ENCODE measurements around the gene GRK7. TPM values are rescaled to one million over a fixed set of nuclear protein-coding genes. Genes with fewer than 3 reads are reported as not detected.
A peak's percentile ranks its signal among the peaks of the same experiment; 100 is the strongest.

GRK7 gene
- total RNA-seq, 1 donor from 2014 or later = not detected

DNA sequence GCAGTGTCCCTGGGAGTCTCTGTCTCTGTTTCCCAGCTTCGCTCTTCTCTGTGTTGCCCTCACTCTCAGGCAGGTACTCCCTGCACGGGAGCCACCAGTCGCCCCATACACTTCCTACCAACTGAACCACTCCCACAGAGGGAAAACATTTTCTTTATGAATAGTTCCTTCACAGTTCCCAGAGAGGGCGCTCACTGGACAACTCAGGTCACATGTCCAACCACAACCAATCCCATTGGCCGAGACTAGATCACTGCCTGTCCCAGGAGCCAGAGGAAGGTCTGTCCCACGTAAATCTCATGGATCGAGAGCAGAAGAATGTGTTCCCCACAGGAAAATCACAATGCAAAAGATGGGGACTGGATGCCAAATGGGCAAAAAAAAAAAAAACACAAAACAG is 26.1 kb downstream of the GRK7 start:
- H3K27me3 Mint-ChIP-seq (ENCODE audit: insufficient read depth) = no peaks in the 10 kb centered on the region
- H3K4me1 Mint-ChIP-seq (ENCODE audit: low read depth) = peaks cover 4% of the 10 kb centered on the region
- H3K36me3 Mint-ChIP-seq (ENCODE audit: low read depth) = no peaks in the 10 kb centered on the region
- no peak overlapping the region for H3K4me3 Mint-ChIP-seq
- intact Hi-C loops (cut with micrococcal nuclease) = no loop called here
- H3K27ac Mint-ChIP-seq = no peak overlapping the region
- no peaks in the 10 kb centered on the region for H3K9me3 Mint-ChIP-seq
- no peak for DNase-seq (ENCODE audit: low spot score)

DNA sequence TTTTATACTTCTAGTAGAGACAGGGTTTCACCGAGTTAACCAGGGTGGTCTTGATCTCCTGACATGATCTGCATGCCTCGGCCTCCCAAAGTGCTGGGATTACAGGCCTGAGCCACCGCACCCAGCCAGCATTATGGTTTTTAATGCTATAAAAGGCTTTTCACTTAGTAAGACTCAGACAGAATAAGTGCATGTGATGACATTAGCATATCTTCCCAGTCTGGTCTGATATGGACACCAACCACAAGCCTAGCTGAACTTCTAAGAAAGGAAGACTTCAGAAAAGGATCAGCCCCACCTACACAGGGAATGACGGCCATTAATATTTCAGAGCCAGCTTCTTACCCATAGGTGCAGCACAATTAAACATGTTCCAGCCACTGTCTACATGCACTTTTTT is 27.0 kb downstream of the GRK7 start:
- Mint-ChIP-seq H3K9me3 (no peaks in the 10 kb centered on the region), H3K36me3 (ENCODE audit: low read depth) (no peaks in the 10 kb centered on the region), H3K27ac (no peak overlapping the region), H3K27me3 (ENCODE audit: insufficient read depth) (no peaks in the 10 kb centered on the region), H3K4me1 (ENCODE audit: low read depth) (peaks cover 13% of the 10 kb centered on the region), H3K4me3 (no peak overlapping the region)
- intact Hi-C loops (cut with micrococcal nuclease) = loop anchor here (10.0 kb wide), 1 partner anchor 1215 kb away; the partner anchor contains the start of gene U2SURP
- no peak for DNase-seq (ENCODE audit: low spot score)

GRCh38 chr3:141792495-141792894 is 29.3 kb downstream of the GRK7 start:
- no peaks in the 10 kb centered on the region for H3K27me3 Mint-ChIP-seq (ENCODE audit: insufficient read depth)
- no peaks in the 10 kb centered on the region for H3K36me3 Mint-ChIP-seq (ENCODE audit: low read depth)
- peaks cover 35% of the 10 kb centered on the region for H3K4me1 Mint-ChIP-seq (ENCODE audit: low read depth)
- H3K9me3 Mint-ChIP-seq = no peaks in the 10 kb centered on the region
- no peak overlapping the region for H3K4me3 Mint-ChIP-seq
- no peak overlapping the region for H3K27ac Mint-ChIP-seq
- DNase-seq (ENCODE audit: low spot score) = no peak
- intact Hi-C loops (cut with micrococcal nuclease) = loop anchor here (10.0 kb wide), 1 partner anchor 1212 kb away; the partner anchor contains the start of gene U2SURP

GRCh38 chr3:141793476-141794260 is 30.5 kb downstream of the GRK7 start:
- no peaks in the 10 kb centered on the region for H3K9me3 Mint-ChIP-seq
- H3K27me3 Mint-ChIP-seq (ENCODE audit: insufficient read depth) = no peaks in the 10 kb centered on the region
- no peaks in the 10 kb centered on the region for H3K36me3 Mint-ChIP-seq (ENCODE audit: low read depth)
- H3K4me1 Mint-ChIP-seq (ENCODE audit: low read depth) = peaks cover 41% of the 10 kb centered on the region
- DNase-seq (ENCODE audit: low spot score) = no peak
- H3K27ac Mint-ChIP-seq = no peak overlapping the region
- intact Hi-C loops (cut with micrococcal nuclease) = loop anchor here (10.0 kb wide), 1 partner anchor 1211 kb away; the partner anchor contains the start of gene U2SURP
- H3K4me3 Mint-ChIP-seq = no peak overlapping the region

DNA sequence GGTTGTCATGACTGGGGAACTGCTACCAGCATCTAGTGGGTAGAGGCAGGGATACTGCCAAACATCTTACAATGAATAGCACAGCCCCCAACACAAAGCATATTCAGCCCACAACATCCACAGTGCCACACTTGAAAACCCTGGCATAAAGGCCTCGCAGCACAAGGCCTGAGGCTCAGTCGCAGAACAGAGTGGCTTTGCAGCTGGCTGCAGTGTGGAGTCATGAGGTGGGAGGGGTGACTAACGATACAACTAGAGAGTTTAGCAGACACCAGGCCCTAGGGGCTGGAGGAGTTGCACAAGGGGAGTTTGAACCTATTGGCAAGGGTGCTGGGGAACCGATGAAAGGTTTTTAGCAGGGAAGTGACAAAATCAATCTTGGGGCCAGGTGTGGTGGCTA is 32.1 kb downstream of the GRK7 start:
- Mint-ChIP-seq H3K4me3 (no peak overlapping the region), H3K27ac (peak overlapping the region; percentile 99), H3K9me3 (no peaks in the 10 kb centered on the region), H3K27me3 (ENCODE audit: insufficient read depth) (no peaks in the 10 kb centered on the region), H3K4me1 (ENCODE audit: low read depth) (peaks cover 47% of the 10 kb centered on the region), H3K36me3 (ENCODE audit: low read depth) (no peaks in the 10 kb centered on the region)
- DNase-seq (ENCODE audit: low spot score) = no peak
- intact Hi-C loops (cut with micrococcal nuclease) = loop anchor here (5.0 to 10.0 kb wide), 3 partner anchors 232 to 1210 kb away; partner anchors contain the start of gene U2SURP

GRCh38 chr3:141795741-141796080 is 32.5 kb downstream of the GRK7 start:
- intact Hi-C loops (cut with micrococcal nuclease) = loop anchor here (1.0 to 10.0 kb wide), 10 partner anchors 57 to 1209 kb away; partner anchors contain the start of genes ATP1B3, GK5, RASA2 and RNF7
- DNase-seq (ENCODE audit: low spot score) = no peak
- peaks cover 4% of the 10 kb centered on the region for H3K9me3 Mint-ChIP-seq
- peaks cover 47% of the 10 kb centered on the region for H3K4me1 Mint-ChIP-seq (ENCODE audit: low read depth)
- no peaks in the 10 kb centered on the region for H3K36me3 Mint-ChIP-seq (ENCODE audit: low read depth)
- H3K27ac Mint-ChIP-seq = peak overlapping the region; percentile 99
- no peak overlapping the region for H3K4me3 Mint-ChIP-seq
- H3K27me3 Mint-ChIP-seq (ENCODE audit: insufficient read depth) = peaks cover 3% of the 10 kb centered on the region

DNA sequence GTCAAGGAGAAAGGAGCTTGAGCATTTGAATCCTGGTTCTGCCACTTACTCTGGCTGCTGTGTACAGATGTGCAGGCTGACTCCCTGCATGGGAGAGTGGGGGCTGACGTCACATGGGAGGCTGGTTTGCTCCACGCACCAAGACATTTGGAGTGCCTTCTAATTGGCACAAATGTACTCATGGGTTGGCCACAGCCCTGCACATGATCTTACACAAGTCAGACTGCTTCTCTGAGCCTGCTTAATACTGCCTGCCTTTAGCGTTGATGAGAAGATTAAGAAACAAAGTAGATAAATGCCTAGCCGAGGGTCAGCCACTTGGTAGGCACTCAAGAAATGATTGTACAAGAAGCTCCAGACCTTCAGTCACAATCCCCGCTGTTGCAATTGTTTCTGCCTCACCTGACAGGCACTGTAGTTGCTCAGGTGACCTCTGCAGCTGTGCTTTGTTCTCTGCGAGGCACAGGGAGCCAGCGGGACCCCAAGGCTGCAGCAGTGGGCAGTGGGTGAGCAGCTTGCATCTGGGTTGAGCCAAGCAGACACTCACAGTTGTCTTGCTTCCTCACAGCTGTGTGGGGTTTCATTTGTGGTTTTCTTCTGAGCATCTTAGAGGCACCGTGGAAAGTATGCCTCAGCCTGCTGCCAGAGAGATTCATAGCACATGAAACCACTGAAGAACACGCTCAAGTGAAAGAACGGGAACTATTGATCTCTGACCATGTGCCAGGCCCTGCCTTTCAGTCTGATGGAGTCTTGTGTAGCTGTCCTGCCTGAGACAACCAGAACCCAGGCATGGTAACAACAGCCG is 33.1 kb downstream of the GRK7 start:
- Mint-ChIP-seq H3K36me3 (ENCODE audit: low read depth) (no peaks in the 10 kb centered on the region), H3K4me1 (ENCODE audit: low read depth) (peaks cover 47% of the 10 kb centered on the region), H3K27me3 (ENCODE audit: insufficient read depth) (peaks cover 3% of the 10 kb centered on the region)

GRCh38 chr3:141796889-141797781 is 33.9 kb downstream of the GRK7 start:
- Mint-ChIP-seq H3K9me3 (peaks cover 5% of the 10 kb centered on the region), H3K36me3 (ENCODE audit: low read depth) (no peaks in the 10 kb centered on the region), H3K4me3 (peak overlapping the region; percentile 79), H3K27me3 (ENCODE audit: insufficient read depth) (peaks cover 5% of the 10 kb centered on the region), H3K27ac (peak overlapping the region; percentile 99), H3K4me1 (ENCODE audit: low read depth) (peaks cover 47% of the 10 kb centered on the region)
- DNase-seq (ENCODE audit: low spot score) = peak; percentile 22
- intact Hi-C loops (cut with micrococcal nuclease) = loop anchor here (1.0 to 10.0 kb wide), 11 partner anchors 59 to 1208 kb away; partner anchors contain the start of genes ATP1B3, GK5, RASA2 and RNF7

More for the DNA sequence above, 33.1 kb downstream of the GRK7 start:
- DNase-seq (ENCODE audit: low spot score) = peak; percentile 74
- Mint-ChIP-seq H3K27ac (peak overlapping the region; percentile 99), H3K4me3 (peak overlapping the region; percentile 79), H3K9me3 (peaks cover 5% of the 10 kb centered on the region)
- intact Hi-C loops (cut with micrococcal nuclease) = loop anchor here (1.0 to 10.0 kb wide), 10 partner anchors 58 to 1209 kb away; partner anchors contain the start of genes ATP1B3, GK5, RASA2 and RNF7

DNA sequence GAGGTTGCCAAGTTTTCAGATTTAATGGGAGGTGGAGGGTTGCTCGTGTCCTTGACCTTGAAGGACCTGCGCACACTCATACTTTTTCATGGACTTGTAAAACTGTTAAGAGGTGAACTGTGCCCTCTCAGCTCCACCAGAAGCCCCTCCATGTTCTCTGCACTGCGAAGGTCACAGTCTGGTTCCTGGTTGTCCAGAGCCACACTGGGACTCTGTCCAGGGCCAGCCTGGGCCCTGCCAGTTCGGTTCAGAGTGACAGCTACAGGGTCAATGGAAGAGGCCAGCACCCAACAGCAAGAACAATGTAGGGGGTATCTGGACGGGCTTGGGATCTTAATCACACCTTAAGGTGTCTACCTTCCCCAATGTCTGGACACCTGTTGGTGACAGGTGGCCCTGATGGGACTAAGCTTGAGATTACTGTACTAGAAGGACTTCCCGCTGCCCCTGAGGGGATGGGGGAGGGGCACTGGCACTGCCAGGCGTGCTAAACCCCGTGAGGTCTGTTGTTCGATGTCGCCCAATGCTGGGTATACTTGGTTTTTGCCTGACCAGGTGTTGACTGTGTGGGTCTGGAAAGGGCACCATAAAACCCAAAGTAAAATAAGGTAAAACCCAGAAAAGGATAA is 34.7 kb downstream of the GRK7 start:
- Mint-ChIP-seq H3K4me1 (ENCODE audit: low read depth) (peaks cover 47% of the 10 kb centered on the region), H3K27ac (peak overlapping the region; percentile 99), H3K9me3 (peaks cover 5% of the 10 kb centered on the region), H3K27me3 (ENCODE audit: insufficient read depth) (peaks cover 5% of the 10 kb centered on the region), H3K36me3 (ENCODE audit: low read depth) (no peaks in the 10 kb centered on the region), H3K4me3 (peak overlapping the region; percentile 79)
- DNase-seq (ENCODE audit: low spot score) = no peak
- intact Hi-C loops (cut with micrococcal nuclease) = loop anchor here (1.0 to 10.0 kb wide), 5 partner anchors 229 to 1207 kb away; partner anchors contain the start of gene U2SURP

- peaks cover 5% of the 10 kb centered on the region for H3K27me3 Mint-ChIP-seq (ENCODE audit: insufficient read depth)
- peak overlapping the region; percentile 99 for H3K27ac Mint-ChIP-seq
- no peak for DNase-seq (ENCODE audit: low spot score)
- no peaks in the 10 kb centered on the region for H3K36me3 Mint-ChIP-seq (ENCODE audit: low read depth)
- peaks cover 47% of the 10 kb centered on the region for H3K4me1 Mint-ChIP-seq (ENCODE audit: low read depth)
- no peak overlapping the region for H3K4me3 Mint-ChIP-seq
- intact Hi-C loops (cut with micrococcal nuclease) = loop anchor here (5.0 to 10.0 kb wide), 3 partner anchors 229 to 1206 kb away; partner anchors contain the start of gene U2SURP
- H3K9me3 Mint-ChIP-seq = peaks cover 5% of the 10 kb centered on the region
Measured at GRCh38 chr3:141798448-141798845, 35.2 kb downstream of the GRK7 start.

- no peak overlapping the region for H3K4me3 Mint-ChIP-seq
- H3K9me3 Mint-ChIP-seq = peaks cover 5% of the 10 kb centered on the region
- H3K27ac Mint-ChIP-seq = no peak overlapping the region
- peaks cover 12% of the 10 kb centered on the region for H3K4me1 Mint-ChIP-seq (ENCODE audit: low read depth)
- DNase-seq (ENCODE audit: low spot score) = no peak
- no peaks in the 10 kb centered on the region for H3K36me3 Mint-ChIP-seq (ENCODE audit: low read depth)
- intact Hi-C loops (cut with micrococcal nuclease) = no loop called here
- H3K27me3 Mint-ChIP-seq (ENCODE audit: insufficient read depth) = peaks cover 5% of the 10 kb centered on the region
Measured at GRCh38 chr3:141802316-141803077, 39.3 kb downstream of the GRK7 start.
